ENCODE results near the gene XPNPEP2. TPM values are rescaled to one million over a fixed set of nuclear protein-coding genes. Genes with fewer than 3 reads are reported as not detected.

XPNPEP2 gene
- polyA plus RNA-seq (2014; cell fraction: cytosol; rRNA removed), result 0.02 and 1.1 TPM in 2 replicates
- not detected in 2 replicates for polyA plus RNA-seq (2014; cell fraction: nucleus; rRNA removed)

- no peak for DNase-seq (ENCODE audit: low spot score)
Observed at GRCh38 chrX:129738466-129739308, at the start of gene XPNPEP2. TSS of gene XPNPEP2 (plus strand) at chrX:129738979. CDS start at chrX:129739214, 235 bp downstream.

- no peak for DNase-seq (ENCODE audit: low spot score)
Observed at GRCh38 chrX:129689796-129690195, 49.0 kb upstream of the XPNPEP2 start.

- DNase-seq (ENCODE audit: low spot score), result no peak
Observed at GRCh38 chrX:129690435-129690834, 48.3 kb upstream of the XPNPEP2 start.

GRCh38 chrX:129693354-129693753 lies 45.4 kb upstream of the XPNPEP2 start:
- no peak for DNase-seq (ENCODE audit: low spot score)

- DNase-seq (ENCODE audit: low spot score), result no peak
Observed at GRCh38 chrX:129694805-129695204, 44.0 kb upstream of the XPNPEP2 start.

- no peak for DNase-seq (ENCODE audit: low spot score)
Observed at GRCh38 chrX:129695535-129695934, 43.2 kb upstream of the XPNPEP2 start.

- no peak for DNase-seq (ENCODE audit: low spot score)
Observed at GRCh38 chrX:129695937-129696336, 42.8 kb upstream of the XPNPEP2 start.

GRCh38 chrX:129696463-129697155 lies 42.2 kb upstream of the XPNPEP2 start:
- DNase-seq (ENCODE audit: low spot score), result no peak

GRCh38 chrX:129697204-129697829 lies 41.5 kb upstream of the XPNPEP2 start:
- no peak for DNase-seq (ENCODE audit: low spot score)

- DNase-seq (ENCODE audit: low spot score), result no peak
Observed at GRCh38 chrX:129698150-129698549, 40.6 kb upstream of the XPNPEP2 start.

GRCh38 chrX:129700536-129700935 lies 38.2 kb upstream of the XPNPEP2 start:
- DNase-seq (ENCODE audit: low spot score), result no peak

GRCh38 chrX:129701624-129702069 lies 37.1 kb upstream of the XPNPEP2 start:
- DNase-seq (ENCODE audit: low spot score), result no peak

- no peak for DNase-seq (ENCODE audit: low spot score)
Observed at GRCh38 chrX:129704491-129704890, 34.3 kb upstream of the XPNPEP2 start.

- no peak for DNase-seq (ENCODE audit: low spot score)
Observed at GRCh38 chrX:129705377-129705925, 33.3 kb upstream of the XPNPEP2 start.

GRCh38 chrX:129705988-129706387 lies 32.8 kb upstream of the XPNPEP2 start:
- no peak for DNase-seq (ENCODE audit: low spot score)

GRCh38 chrX:129706400-129707072 lies 32.2 kb upstream of the XPNPEP2 start:
- no peak for DNase-seq (ENCODE audit: low spot score)

GRCh38 chrX:129714581-129714980 lies 24.2 kb upstream of the XPNPEP2 start:
- DNase-seq (ENCODE audit: low spot score), result no peak

- no peak for DNase-seq (ENCODE audit: low spot score)
Observed at GRCh38 chrX:129716507-129716906, 22.3 kb upstream of the XPNPEP2 start.

GRCh38 chrX:129717892-129718291 lies 20.9 kb upstream of the XPNPEP2 start:
- DNase-seq (ENCODE audit: low spot score), result no peak

- DNase-seq (ENCODE audit: low spot score), result no peak
Observed at GRCh38 chrX:129718676-129719075, 20.1 kb upstream of the XPNPEP2 start.

GRCh38 chrX:129719268-129719667 lies 19.5 kb upstream of the XPNPEP2 start:
- DNase-seq (ENCODE audit: low spot score), result no peak
